NCI-H345 treated with DMSO at 0.1 percent for 48 hours (cell line): ENCODE measurements around the gene REEP2.
A peak's percentile ranks its signal among the peaks of the same experiment; 100 is the strongest.
"Not testable (repeated sequence)": the region's sequence is repeated elsewhere in the genome, so short reads cannot be mapped to it uniquely, and the experiment has no call there.

Experiments
- DNase-seq: peaks from one replicate; lab custom pipeline; 2025; ENCODE audit not compliant: unreplicated experiment; lab: John Stamatoyannopoulos, UW

The REEP2 gene, protein sequence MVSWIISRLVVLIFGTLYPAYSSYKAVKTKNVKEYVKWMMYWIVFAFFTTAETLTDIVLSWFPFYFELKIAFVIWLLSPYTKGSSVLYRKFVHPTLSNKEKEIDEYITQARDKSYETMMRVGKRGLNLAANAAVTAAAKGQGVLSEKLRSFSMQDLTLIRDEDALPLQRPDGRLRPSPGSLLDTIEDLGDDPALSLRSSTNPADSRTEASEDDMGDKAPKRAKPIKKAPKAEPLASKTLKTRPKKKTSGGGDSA

DNA sequence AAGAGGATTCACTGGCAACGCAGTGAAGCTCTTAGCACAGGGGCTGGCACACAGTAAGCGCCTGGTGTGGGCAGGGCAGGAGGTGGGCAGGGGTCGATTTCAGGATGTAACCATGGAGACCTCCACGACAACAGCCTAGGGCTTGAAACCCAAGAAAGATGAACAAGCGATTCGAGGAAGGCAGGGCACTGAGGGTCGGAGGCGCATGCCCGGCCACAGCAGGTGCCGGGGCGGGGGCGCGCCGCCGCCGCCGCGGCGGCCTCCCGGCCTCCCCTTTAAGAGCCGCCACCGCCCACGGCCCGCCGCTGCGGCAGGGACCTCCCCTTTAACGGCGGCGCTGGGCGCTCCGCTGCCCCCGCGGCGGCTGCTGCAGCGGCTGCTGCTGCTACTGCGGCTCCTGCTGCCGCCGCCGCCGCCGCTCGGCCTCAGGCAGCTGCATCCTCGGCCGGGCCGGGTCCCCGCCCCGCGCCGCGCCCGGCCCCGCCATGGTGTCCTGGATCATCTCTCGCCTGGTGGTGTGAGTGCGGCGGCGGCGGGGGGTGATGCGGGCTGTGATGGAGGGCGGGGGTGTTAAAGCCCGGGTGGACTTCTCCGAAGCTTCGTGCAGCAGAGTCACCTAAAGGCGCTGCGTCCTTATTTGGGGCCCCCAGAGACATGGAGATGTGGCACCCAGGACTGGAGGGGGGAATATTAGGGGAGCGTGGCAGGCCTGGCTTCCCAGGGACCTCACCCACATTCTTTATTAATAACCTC, at the start of gene REEP2:
Gene REEP2 (plus strand): TSS at position 334 of the 753 bp plus-strand sequence. CDS start 152 bp downstream, at position 486.
- DNase-seq, result peak; percentile 49

DNA sequence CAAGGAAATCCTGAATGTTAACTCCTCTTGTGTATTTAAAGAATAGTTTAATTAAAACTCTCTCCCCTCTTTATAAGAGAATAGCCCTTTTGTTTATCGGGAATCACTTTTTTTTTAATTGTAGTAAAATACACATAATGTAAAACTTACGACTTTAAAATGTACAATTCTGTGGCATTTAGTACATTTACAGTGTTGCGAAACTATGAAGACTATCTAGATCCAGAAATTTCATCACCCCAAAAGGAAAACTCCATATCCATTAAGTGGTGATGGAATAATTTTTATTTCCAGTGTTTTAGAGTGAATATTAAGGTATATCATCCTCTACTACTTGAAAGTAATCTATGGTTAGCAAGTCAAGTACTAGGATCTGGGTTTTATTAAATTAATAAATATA, 49.5 kb upstream of the REEP2 start:
- no peak for DNase-seq

DNA sequence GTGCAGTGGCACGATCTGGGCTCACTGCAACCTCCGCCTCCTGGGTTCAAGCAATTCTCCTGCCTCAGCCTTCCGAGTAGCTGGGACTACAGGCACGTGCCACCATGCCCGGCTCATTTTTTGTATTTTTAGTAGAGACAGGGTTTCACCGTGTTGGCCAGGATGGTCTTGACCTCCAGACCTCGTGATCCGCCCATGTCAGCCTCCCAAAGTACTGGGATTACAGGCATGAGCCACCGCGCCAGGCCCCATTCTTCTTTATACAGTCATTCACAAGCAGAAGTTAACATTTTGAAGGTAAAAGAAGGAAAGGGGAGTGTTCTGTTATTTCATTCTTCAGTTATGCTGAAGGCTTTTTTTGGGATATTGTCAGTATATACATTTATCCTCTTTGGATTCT, 48.9 kb upstream of the REEP2 start:
- not testable (repeated sequence) for DNase-seq

DNA sequence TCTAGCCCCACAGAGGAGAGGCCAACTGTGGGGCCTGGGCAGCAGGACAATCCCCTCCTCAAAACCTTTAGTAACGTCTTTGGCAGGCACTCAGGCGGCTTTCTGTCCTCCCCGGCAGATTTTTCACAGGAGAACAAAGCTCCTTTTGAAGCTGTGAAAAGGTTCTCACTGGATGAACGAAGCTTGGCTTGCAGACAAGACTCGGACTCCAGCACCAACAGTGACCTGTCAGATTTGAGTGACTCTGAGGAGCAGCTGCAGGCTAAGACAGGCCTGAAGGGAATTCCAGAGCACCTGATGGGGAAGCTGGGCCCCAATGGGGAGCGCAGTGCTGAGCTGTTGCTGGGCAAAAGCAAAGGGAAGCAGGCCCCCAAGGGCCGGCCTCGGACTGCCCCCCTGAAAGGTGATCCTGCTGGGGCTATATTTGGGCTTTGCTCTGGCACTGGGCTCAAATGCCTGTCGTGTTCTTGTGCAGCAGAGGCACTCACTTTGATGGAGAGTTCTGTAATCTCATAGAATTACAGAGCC, 46.9 kb upstream of the REEP2 start:
- no peak for DNase-seq

DNA sequence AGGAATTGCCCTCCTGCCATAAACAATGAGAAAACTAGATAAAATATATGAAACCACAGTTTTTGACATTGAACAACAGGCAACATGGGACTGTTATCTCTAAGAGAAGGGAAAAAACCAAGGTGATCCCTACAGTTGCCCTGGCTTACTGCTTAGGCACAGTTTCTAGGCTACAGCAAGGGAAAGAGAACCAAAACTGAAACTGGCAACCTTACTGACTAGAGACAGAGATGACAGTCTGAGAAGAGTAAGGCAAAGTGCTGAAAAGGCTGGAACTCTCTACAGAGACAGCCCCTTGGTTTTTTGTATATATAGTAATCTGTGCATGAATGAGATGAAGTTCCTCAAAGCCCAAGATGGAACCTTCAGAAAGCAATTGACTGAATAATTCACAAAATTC, 36.2 kb upstream of the REEP2 start:
- no peak for DNase-seq

DNA sequence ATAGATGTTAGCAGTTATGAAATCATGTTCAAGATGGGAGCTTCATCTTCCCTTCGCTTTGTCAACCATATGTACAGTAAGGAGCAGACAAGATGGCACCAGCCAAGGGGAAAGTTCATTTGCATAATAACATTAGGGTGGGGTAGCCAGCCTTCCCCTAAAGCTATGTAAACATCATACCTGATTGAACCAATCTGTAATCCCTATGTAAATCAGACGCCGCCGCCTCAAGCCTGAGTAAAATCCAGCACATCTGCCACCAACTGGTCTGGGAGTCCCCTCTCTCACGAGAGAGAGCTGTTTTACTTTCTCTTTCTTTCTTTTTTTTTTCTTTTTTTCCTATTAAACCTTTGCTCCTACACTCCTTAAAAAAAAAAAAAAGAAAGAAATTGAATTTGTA, 30.8 kb upstream of the REEP2 start:
- no peak for DNase-seq

DNA sequence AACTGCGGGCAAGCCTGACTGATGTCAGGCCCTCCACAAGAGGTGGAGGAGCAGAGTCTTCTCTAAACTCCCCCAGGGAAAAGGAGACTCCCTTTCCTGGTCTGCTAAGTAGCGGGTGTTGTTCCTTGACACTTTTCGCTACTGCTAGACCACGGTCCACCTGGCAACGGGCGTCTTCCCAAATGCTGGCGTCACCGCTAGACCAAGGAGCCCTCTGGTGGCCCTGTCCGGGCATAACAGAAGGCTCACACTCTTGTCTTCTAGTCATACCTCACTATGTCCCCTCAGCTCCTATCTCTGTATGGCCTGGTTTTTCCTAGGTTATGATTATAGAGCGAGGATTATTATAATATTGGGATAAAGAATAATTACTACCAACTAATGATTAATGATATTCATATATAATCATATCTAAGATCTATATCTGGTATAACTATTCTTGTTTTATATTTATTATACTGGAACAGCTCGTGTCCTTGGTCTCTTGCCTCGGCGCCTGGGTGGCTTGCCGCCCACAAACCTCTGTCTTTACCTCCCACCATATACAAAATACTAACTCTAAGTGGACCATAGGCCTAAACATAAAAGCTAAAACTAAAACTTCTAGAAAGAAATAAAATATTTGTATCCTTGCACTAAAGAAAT, 27.7 kb upstream of the REEP2 start:
- not testable (repeated sequence) for DNase-seq

DNA sequence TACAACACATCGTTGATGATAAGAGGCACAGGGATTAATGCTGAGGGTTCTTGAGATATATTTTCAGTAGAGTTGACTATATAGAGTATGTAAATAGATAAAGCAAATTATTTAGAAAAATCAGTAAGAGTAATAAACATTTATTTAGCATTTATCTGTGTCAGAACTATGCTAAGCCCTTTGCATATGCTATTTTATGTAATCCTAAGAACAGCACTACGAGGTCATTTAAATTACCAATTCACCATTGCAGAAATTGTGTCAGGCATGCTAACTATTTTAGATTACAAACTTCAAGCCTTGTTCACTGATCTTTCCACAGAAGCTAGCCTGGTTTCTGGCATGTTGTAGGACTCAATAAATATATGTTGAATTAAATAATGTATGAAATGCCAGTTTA, 20.4 kb upstream of the REEP2 start:
- DNase-seq, result no peak

DNA sequence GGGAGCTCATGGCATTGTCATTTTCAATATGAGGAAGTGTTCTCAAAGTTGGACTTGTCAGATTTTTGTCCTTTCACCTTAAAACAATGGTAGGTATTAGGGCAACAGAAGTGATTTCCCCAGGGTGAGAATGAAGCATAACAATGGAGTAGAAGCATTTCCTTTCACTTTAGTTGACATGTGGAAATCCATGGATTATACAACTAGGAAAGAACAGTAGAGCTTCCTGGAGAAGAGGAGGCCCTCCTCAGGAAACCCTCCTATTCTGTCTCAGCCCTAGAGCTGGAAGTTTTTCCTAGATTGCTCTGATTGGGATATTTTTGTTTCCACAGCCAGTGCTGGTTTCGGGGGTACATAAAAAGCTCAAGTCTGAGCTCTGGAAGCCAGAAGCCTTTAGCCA, 13.8 kb upstream of the REEP2 start:
- DNase-seq, result no peak

DNA sequence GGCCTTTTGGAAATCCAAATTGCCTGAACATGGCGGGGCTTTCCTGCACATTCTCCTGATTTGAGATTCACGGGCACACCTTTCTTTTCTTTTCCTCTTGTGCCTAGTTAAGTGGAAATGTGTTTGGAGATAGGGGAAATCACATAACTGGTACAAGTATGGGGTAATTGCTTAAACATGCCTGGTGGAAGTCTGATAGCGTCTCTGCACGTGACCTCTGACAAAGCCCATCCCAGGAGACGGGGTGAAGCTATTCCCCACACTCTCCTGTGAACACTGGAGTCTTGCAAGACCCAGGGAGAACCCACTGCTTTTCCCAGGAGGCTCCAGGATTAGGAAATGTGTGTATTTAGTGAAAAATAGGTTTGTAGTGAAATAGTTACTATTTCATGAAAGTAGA, 2.9 kb upstream of the REEP2 start:
- DNase-seq, result no peak

DNA sequence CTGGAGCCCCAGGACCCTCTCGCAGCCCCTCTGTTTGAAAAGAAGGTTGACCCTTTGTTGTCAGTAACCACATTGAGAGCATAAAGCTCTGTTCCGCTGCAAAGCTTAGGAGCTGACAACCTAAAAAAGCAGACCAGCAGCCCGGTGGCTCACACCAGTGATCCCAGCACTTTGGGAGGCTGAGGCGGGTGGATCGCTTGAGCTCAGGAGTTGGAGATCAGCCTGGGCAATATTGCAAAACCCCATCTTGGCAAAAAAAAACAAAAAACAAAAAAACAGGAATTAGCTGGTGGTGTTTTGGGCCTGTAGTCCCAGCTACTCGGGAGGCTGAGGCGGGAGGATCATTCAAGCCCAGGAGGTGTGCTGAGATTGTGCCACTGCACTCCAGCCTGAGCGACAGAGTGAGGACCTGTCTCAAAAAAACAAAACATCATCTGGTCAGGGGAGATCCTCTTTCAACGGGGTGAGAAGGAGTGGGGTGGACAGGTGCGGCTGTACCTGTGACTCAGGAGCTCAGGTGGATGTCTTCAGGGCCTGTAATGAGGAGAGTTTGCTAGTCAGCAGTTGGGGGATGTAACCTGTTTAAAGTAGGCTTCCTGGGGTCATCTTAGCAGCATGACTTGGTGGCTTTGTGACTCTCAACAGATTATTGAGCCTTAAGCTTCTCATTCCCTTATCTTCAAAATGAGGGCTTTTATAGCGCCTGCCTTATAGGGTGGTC, 694 bp upstream of the REEP2 start:
- DNase-seq, result no peak

DNA sequence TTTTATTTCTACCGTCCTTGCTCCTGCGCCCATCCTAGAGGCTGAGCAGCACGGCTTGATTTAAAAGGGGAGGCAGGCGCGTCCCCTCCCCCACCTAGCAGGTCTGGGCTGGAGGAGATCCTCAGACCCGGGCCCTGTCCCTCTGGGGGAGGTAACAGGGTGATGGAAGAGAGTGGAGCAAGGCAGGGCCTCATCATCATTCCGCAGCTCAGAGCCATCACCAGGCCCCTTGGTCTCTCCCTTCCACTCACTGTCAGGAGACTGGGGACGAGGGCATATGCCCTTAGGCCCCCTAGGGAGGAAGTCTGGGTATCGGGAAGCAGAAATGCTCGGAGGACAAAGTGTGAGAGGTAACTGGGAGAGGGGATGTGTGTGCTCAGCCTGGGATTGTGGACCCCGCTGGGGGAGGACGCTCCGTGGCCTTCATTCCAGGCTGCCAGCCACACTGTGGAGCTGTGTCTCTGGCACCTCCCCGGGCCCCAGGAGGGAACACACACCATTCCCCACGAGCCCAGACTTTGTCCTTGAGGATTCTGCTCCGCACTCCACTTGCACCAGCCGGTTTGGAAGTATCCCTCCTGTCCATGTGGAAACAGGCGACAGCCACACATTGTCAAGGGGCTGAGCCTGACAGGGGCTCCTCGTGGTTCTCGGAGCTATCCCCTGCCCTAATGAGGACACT, 761 bp downstream of the REEP2 start:
- DNase-seq, result no peak

DNA sequence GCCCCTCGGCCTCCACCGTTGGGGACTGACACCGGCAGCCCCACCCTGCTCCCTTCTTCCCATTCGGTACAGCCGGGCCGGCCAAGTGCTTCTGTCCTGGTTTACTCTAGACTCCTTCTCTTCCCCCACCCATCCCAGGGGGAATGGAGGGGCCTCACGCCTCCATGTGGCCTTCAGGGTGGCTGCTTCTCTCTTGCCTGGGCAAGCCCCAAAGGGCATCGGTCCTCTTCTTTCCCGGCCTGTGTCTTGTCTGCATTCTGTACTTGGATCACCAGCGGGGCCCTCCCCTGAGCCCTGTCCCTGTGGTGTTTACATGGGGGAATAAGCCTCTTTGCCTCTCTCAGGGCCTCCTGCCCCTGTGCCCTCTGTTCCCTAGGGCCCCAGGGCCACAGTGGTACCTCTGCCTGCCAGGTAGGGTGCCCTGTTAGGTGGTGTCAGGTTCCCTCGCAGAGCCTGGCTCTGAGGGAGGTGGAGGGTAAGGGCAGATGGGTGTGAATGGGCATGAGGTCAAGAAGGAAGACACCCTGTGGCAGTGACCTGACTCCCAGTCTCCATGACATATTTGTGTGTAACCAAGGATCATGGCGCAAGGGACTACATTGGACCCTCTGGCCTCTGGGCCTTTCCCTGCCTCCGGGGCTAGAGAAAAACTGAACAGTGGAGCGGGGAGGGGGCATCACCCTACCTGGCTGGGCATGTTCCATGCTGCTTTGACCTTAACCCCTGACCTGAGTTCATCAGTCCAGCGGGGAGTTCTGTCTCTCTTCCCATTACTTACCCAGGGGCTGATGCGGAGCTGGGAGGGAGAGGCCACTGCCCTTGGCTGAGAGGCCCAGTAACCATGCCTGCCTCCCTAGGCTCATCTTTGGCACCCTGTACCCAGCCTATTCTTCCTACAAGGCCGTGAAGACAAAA, 1.6 kb downstream of the REEP2 start:
- DNase-seq, result no peak

DNA sequence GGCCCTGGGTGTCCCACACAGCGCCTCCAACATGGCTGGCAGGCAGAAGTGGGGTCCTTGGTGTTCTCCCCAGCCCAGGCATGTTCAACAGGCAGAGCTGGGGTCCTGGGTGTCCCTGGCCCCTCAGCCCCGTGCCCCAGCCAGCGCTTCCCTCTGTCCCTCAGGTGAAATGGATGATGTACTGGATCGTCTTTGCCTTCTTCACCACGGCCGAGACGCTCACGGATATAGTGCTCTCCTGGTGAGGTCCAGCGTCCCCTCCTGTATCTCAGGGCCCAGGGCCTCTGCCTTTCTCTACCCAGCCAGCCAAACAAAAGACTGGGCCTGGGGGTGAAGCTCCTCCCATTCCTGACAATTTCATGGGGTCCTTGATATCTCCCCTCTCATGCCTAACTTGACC, 2.4 kb downstream of the REEP2 start:
- no peak for DNase-seq

DNA sequence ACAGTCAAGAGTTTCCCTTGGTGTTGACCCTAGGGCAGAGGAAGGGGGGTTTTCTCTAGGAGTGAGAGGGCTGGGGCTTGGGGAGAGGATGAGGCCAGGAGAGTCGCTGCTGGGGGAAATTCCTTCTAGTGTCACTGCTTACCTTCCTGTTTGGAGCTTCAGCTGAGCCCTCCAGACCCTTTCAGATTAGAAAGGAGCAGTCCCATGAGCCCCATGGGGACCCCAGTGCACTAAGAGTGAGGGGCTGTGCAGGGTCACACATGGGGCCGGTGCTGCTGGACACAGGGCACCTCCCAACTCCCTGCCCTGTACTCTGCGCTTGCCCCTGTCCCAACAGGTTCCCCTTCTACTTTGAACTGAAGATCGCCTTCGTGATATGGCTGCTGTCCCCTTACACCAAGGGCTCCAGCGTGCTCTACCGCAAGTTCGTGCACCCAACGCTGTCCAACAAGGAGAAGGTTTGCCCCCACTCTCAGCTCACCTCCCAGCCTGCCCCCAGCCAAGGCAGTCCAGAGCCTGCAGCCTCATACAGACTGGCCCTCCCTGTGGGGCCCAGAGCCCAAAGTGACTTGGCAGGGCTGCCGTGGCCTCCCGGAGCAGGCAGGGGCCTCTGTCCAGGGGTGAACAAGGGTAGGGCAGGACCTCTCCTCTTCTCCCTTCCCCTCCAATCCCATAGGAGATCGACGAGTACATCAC, 5.4 kb downstream of the REEP2 start:
- no peak for DNase-seq

DNA sequence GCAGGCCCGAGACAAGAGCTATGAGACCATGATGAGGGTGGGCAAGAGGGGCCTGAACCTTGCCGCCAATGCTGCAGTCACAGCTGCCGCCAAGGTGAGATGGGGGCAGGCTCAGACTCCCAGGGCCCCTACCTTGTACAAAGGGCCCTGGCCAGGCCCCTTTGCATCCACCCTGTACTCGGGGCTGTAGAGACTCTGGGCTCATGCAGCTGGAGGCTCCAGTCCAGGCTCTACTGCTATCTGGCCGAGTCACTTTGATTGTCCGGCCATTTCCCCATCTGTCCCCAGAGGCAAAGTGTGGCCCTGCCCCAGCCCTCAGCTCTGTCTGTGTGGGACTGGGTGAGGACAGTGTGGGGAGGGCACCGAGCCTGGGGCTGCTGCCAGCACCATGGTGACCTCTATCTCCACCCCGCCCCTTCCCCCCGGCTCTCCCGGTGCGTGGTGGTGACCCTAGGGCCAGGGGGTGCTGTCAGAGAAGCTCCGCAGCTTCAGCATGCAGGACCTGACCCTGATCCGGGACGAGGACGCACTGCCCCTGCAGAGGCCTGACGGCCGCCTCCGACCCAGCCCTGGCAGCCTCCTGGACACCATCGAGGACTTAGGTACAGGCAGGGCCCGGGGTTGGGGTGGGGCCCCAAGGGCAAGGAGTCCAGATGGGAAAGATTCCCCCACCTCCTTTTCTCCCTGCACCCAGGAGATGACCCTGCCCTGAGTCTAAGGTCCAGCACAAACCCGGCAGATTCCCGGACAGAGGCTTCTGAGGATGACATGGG, 6.1 kb downstream of the REEP2 start:
- no peak for DNase-seq

DNA sequence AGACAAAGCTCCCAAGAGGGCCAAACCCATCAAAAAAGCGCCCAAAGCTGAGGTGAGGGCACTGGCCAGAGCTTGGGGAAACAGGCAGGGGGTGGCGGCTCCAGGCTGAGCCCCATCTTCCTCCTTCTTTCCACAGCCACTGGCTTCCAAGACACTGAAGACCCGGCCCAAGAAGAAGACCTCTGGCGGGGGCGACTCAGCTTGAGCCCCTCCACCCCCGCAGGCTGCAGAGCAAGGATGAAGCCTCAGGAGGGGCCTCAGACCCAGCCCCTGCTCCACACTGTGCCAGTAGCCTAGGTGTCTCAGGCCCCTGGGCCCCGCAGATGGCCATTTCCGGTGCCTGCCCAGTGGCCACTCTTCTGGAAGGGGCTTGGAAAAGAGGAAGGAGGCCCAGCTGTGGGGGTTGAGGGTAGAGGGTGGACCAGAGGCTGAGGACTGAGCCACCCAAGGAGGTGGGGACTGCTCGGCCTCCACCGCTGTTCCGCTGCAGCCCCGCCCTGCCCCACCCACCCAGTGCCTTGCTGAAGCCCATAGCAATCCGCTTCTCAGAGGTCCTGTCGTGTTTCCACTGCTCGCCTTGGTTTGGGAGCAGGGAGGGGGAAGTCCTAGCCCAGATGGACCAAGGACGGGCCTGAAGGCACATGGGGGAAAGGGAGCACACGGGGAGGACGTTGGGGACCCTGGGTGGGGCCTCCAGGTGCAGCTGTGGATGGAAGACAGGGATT, 6.9 kb downstream of the REEP2 start:
- no peak for DNase-seq

DNA sequence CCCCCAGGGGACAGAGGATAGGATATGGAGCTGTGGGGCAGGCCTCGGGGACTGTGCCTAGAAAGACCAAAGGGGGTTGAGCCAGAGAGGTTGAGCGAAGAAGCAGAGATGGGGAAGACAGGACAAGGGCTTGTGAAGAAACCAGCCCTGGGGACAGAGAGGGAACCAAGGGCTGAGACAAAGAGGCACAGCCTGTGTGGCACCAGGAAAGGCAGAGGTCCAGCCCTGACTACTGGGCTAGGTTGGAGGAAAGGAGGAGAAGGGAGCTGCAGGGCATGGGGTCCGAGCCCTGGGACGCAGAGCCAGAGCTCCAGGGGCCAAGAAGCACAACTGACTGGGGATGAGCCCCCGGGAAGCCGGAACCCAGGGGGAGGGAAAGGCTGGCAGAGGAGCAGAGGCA, 9.2 kb downstream of the REEP2 start:
- no peak for DNase-seq
